ENCODE data around the gene PLA2G4B. TPM values are rescaled to one million over a fixed set of nuclear protein-coding genes. Genes with fewer than 3 reads are reported as not detected.

The PLA2G4B gene
- total RNA-seq, 1 donor from 2014 or later = 15.6 TPM

- intact Hi-C loops (cut with micrococcal nuclease) = no loop called here
Measured at GRCh38 chr15:41847981-41848380, 9.3 kb downstream of the PLA2G4B start.

- intact Hi-C loops (cut with micrococcal nuclease) = no loop called here
Measured at GRCh38 chr15:41848631-41849030, 10.0 kb downstream of the PLA2G4B start.

DNA sequence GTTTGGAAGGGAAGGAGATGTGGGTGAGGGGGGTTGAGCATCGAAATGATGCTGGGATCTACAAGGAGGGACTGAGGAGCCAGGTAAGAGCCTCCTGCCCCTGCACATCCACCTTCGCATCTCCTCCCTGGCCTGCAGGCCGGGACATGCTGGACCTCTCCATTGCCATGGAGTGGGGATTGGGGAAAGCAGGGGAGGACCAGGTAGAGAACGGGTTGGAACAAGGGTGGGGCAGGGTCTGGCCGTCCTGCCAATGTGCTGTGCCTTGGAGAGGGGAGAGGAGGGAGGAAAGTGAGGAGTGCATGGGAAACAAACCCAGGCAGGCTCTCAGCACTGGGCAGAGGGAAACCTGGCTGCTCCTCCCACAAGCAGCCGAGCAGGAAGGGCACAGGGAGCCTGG, 10.6 kb downstream of the PLA2G4B start:
- intact Hi-C loops (cut with micrococcal nuclease) = no loop called here

GRCh38 chr15:41849861-41850260, 11.2 kb downstream of the PLA2G4B start:
- intact Hi-C loops (cut with micrococcal nuclease) = no loop called here

DNA sequence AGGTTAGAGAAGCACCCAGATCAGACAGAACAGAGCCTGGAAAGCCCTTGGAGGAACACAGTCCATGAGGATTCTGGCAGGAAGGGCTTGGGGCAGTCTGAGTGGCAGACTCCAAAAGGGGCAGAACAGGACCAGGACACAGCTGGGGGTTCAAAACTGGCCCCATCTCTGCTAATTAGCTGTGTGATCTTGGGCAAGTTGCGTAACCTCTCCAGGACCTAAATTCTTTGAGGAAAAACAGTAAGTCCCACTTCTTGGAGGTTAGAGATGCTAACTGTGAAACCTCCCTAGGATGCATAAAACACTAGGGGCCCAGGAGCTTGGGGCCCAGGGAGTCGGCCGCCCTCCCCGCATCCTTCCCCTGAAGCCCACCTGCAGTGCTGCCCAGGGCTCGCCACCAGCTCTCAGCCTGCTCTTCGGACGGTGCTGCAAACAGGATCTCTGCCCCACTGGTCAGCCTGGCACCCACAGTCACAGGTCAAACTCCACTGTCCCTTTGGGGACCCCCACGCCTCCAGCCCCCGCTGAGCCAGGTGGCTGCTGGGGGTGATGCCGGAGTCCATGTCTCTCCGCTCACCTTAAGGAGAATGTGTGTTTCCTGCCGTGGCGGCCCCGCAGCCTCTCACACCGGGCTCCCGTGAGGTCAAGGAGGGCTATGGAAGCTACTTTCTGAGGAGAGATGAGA, 12.0 kb downstream of the PLA2G4B start:
- intact Hi-C loops (cut with micrococcal nuclease) = no loop called here

GRCh38 chr15:41851167-41851523, 12.5 kb downstream of the PLA2G4B start:
- intact Hi-C loops (cut with micrococcal nuclease) = no loop called here

- intact Hi-C loops (cut with micrococcal nuclease) = no loop called here
Measured at GRCh38 chr15:41851755-41852370, 13.2 kb downstream of the PLA2G4B start.

DNA sequence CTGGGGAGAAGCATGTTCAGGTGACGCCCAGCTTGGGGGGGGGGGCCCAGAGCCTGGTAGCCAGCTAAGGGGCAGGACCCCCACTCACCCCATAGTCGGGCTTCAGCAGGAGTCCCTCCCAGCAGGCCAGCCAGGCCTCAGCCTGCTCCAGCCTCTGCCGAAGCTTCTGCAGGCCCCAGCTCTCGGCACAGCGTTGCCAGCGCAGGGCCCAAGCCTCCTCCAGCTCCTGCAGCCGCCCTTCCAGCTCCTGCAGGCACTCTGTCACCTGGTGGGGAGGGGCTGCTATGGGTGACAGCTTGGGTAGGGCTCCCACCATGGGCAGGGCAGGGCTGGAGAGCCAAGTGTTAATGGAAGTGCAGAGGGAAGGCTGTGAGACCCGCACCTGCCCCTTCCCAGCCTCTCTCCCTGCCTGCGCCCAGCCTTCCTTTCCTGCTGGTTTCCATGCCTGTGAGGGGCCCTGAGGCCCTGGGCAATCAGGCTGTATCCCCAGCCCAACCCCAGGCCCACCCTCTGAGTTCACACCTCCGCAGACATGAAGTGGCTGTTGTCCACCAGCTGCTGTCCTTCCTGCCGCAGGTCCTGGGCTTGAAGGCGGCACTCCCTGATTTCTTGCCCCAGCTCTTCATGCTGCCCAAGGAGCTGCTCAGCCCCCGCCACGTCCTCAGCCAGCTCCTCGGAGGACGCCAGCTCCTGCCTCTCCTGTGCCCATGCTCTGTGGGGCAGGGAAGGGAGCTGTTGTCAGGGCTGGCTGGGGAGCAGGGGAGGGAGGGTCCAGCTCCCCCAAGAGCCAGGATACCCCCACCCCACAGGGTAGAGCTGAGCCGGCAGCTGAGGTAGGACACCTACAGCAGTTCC, 14.3 kb downstream of the PLA2G4B start:
- intact Hi-C loops (cut with micrococcal nuclease) = no loop called here

- intact Hi-C loops (cut with micrococcal nuclease) = no loop called here
Measured at GRCh38 chr15:41853831-41854230, 15.2 kb downstream of the PLA2G4B start.

- intact Hi-C loops (cut with micrococcal nuclease) = no loop called here
Measured at GRCh38 chr15:41854443-41854842, 15.8 kb downstream of the PLA2G4B start.

DNA sequence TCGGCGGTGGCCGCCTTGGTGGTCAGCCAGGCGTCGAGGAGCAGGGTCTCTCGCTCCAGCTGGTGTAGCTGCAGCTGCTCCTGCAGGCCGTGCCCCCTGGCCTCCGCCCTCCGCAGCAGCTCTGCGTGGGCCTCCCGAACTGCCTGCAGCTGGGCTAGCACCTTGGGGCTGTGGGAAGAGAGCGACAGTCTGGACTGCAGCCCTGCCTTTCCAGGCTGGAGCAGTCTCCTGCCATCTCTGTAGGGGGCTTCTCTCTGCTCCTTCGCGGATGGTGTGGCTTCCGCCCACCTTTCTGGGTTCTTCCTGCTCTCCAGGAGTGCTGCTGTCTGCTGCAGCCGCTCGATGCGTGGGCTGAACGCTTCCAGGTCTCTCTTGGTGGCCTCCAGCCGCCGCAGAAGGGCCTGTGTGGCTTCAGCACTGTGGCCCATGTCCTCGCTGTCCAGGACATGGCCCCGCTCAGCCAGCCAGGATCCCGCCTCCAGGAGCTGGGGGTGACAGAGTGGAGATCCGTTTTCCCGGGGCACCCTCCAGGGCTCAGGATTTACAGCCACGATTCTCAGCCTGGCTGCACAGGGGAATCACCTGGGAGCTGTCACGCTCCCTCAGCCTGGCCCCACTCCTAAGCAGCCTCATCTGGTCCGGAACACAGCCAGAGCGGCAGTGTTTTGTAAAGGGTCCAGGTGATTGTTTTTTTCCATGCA, 16.8 kb downstream of the PLA2G4B start:
- intact Hi-C loops (cut with micrococcal nuclease) = no loop called here

- intact Hi-C loops (cut with micrococcal nuclease) = no loop called here
Measured at GRCh38 chr15:41856262-41856661, 17.6 kb downstream of the PLA2G4B start.

DNA sequence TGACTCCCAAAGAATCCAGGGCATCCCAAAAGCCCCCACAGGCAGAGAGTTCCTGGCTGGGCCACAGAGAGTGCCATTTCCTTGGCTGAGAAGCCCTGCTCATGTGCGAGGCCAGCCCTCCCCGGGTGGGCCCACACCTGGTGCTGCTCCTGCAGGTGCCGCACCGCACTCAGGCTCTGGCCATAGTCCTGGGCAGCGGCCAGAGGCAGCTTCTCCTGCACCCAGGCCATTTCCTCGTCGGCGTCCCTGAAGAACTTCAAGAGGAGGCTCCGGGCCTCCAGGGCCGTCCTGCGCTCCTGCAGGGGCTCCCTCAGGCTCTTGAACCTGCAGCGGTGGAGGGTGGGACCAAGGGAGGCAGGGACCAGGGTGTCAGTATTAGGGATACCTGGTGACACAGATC, 18.1 kb downstream of the PLA2G4B start:
- intact Hi-C loops (cut with micrococcal nuclease) = no loop called here

DNA sequence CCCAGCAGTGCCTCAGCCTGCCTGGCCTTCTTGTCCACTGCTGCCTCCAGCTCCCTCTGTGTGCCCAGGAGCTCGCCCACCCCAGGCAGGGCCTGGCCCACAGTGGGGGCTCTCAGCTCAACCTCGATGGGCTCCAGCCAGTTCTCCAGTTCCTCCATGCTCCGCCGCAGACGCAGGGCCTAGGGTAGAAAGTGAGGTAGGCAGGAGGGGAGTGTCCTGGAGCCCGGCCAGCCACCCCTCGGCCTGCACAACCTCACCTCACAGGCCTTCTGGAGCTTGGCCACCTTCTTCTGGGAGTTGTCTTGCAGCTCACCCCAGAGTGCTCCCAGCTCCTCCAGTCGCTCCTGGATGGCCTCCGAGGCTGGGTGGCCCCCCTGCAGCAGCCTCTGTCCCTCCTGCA, 18.7 kb downstream of the PLA2G4B start:
- intact Hi-C loops (cut with micrococcal nuclease) = no loop called here

DNA sequence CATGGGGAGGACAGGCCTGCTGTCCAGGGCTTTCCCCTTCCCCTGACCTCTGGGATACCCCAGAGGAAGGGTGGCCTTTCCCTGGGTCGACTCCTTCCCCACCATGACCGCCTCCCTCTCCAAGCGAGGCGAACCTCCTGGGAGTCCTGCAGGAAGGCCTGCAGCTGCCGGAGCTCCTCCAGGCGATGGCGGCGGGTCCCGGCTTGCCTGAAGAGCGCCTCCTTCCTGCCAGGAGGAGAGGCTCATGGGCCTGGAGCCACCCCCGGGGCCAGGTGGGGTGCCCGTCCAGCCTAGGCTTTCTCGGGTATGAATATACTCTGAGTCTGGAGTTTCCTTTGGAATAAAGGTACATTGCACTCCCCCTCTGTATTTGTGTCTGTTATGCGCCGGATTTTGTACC, 20.1 kb downstream of the PLA2G4B start:
- intact Hi-C loops (cut with micrococcal nuclease) = no loop called here

DNA sequence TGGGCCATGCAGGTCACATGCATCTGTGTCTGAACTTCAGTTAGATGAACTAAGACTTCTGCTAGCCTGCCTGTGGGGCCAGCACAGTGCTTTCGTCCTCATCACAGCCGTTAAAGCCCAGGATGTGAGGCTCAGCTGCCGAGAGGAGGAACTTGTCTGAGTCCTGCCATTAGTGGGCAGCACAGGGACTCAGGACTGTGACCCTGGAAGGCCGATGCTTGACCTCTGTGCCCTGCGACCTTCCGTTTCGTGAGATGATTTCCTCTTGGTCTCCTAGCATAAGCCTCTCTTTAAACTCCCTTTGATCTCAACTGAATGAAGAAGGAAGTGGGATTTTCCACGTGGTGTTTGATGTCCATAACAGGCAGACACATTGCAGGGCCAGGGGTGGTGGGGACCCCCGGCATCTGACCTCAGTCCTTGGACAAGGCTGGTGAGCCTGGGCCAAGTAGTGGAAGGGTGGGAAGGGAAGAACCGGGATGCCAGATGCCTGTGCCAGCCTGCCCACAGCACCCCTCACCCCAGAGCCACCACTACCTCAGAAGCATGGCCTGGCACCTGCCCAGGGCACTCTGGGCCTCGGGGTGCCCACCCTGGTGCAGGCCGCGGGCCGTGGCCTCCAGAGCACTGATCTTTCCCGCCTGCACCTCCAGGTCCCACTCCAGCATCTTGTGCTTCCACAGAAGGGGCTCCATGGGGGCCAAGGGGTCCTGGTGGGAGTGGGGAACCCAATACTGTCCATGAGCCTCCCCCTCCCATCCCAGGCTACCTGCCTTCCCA, 21.6 kb downstream of the PLA2G4B start:
- intact Hi-C loops (cut with micrococcal nuclease) = no loop called here

DNA sequence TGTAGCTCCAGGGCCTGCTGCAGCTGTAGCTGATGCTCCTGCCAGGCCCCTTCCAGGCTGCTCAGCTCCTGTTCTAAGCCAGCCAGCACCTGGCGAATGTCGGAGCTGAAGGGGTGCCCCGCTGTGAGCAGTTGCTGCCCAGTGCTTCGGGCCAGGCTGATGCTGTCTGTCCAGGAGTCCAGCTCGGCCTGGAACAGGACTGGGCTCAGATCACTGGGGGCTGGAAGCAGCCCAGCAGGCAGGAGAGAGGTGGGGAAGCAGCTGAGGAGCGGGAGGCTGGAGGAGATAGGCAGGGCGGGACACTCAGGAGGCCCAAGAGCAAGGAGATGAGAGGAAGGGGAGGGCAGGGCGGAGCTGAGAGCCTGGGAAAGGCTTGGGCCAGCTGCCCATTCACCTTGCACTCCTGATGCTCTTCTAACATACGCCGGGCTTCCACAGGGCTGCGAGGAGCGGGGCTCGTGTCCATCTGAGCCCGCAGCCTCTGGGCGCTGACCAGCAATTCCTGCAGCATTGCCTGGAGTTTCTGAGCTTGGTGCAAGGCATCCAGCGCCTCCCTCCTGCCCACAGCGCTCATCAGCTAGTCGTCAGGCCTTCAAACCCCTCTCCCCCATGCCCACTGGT, 23.2 kb downstream of the PLA2G4B start:
- intact Hi-C loops (cut with micrococcal nuclease) = no loop called here

DNA sequence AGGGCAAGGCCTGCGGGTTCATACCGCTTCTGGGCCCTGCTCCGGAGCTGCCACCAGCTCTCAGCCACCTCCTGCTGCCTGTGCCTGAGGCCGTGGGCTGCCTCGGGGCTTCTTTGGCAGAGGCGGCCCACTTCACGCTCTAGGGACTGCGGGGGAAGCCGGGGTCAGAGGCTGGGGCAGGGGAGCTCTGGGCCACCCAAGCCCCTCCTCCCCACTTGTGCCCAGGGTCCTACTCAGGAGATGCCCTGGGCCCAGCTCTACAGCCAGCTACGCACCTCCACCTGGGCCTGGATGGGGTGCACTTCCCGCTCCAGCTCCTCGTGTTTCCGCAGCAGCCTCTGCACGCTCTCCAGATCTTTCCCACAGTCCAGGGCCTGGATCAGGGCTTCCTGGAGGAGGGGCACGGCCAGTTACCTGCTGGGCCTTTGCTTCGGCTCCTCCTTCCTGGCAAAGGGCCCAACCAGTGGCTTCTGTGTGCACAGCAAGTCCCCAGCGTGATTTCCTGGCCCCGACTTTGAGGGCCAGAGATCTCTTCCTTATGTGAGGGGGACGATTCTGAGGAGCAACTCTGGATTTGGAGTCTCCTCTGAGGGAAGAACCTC, 24.0 kb downstream of the PLA2G4B start:
- intact Hi-C loops (cut with micrococcal nuclease) = no loop called here

- intact Hi-C loops (cut with micrococcal nuclease) = no loop called here
Measured at GRCh38 chr15:41865490-41866055, 26.9 kb downstream of the PLA2G4B start.

GRCh38 chr15:41866263-41866703, 27.6 kb downstream of the PLA2G4B start:
- intact Hi-C loops (cut with micrococcal nuclease) = no loop called here

Data from T-helper 1 cell treated with Interleukin-12 subunit alpha and Interleukin-12 subunit beta and Interleukin-4 antibody, amounts not matched to agents 30 ng/mL and 1 ng/mL, for 36 hours (primary cell).